Non-pigmented ciliary epithelial cell (primary cell): ENCODE data around the gene TICAM2.

Source experiments
- DNase-seq: peaks from one replicate; pipeline ENCODE4 v3.0.0-alpha.2; 2010; ENCODE audit warnings: low read depth

The TICAM2 gene

GRCh38 chr5:115531787-115532367 lies 70.4 kb downstream of the TICAM2 start:
- no peak for DNase-seq

- no peak for DNase-seq
Measured at GRCh38 chr5:115531380-115531779, 70.9 kb downstream of the TICAM2 start.

- DNase-seq, result no peak
Measured at GRCh38 chr5:115530426-115530825, 71.9 kb downstream of the TICAM2 start.
